Mucosa of stomach (tissue), 1 donor: ENCODE measurements around the gene CLEC19A.

ENCODE experiments used
- H3K27me3 ChIP-seq: one replicate; pipeline ENCODE4 v1.7.0; 2013; ENCODE audit warnings: mild to moderate bottlenecking, low read length; ENCODE audit not compliant: control insufficient read depth, insufficient read depth
- H3K36me3 ChIP-seq: one replicate; pipeline ENCODE4 v1.7.0; 2013; ENCODE audit warnings: low read length; ENCODE audit not compliant: control insufficient read depth, insufficient read depth
- H3K4me1 ChIP-seq: one replicate; pipeline ENCODE4 v1.7.0; 2013; ENCODE audit warnings: mild to moderate bottlenecking, low read length; ENCODE audit not compliant: control insufficient read depth, insufficient read depth
- H3K4me3 ChIP-seq: one replicate; pipeline ENCODE4 v1.7.0; 2013; ENCODE audit warnings: low read length
- H3K9ac ChIP-seq: one replicate; pipeline ENCODE4 v1.7.0; 2013; ENCODE audit warnings: mild to moderate bottlenecking, low read length, moderate library complexity
- H3K9me3 ChIP-seq: one replicate; pipeline ENCODE4 v1.7.0; 2013; ENCODE audit warnings: mild to moderate bottlenecking, low read length, moderate library complexity; ENCODE audit not compliant: control insufficient read depth
- donor health status: Pancreatic carcinoma.

CLEC19A gene

DNA sequence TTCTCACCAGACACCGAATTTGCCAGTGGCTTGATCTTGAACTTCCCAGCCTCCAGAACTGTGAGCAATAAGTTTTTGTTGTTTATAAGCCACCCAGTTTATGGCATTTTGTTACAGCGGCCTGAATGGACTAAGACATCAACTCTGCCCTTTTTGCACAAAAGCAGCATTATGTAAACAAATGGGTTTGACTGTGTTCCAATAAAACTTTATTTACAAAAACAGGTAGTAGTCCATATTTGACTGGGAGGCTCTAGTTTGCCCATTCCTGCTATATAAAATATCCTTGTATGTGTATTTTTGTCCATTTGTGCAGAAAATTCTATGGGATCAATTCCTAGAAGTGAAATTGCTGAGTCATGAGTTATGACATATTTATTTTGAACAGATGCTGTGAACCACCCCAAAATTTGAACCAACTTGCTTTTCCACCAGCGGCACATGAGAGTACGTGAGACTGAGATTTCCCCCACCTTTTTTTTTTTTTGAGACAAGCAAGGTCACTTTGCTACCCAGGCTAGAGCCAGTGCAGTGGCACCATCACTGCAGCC, 21.3 kb upstream of the CLEC19A start:
- Histone ChIP-seq H3K4me3 (no peak overlapping the region), H3K4me1 (no peaks in the 10 kb centered on the region), H3K9ac (no peak overlapping the region), H3K36me3 (no peaks in the 10 kb centered on the region), H3K27me3 (no peaks in the 10 kb centered on the region), H3K9me3 (no peaks in the 10 kb centered on the region)

- H3K9me3 ChIP-seq: no peaks in the 10 kb centered on the region
- H3K36me3 ChIP-seq: no peaks in the 10 kb centered on the region
- H3K4me1 ChIP-seq: no peaks in the 10 kb centered on the region
- no peak overlapping the region for H3K9ac ChIP-seq
- H3K4me3 ChIP-seq: no peak overlapping the region
- H3K27me3 ChIP-seq: no peaks in the 10 kb centered on the region
Measured at GRCh38 chr16:19265380-19265930, 20.1 kb upstream of the CLEC19A start.

- Histone ChIP-seq H3K4me3 (no peak overlapping the region), H3K4me1 (no peaks in the 10 kb centered on the region), H3K36me3 (no peaks in the 10 kb centered on the region), H3K9ac (no peak overlapping the region), H3K27me3 (no peaks in the 10 kb centered on the region), H3K9me3 (no peaks in the 10 kb centered on the region)
Measured at GRCh38 chr16:19266774-19267173, 18.8 kb upstream of the CLEC19A start.

DNA sequence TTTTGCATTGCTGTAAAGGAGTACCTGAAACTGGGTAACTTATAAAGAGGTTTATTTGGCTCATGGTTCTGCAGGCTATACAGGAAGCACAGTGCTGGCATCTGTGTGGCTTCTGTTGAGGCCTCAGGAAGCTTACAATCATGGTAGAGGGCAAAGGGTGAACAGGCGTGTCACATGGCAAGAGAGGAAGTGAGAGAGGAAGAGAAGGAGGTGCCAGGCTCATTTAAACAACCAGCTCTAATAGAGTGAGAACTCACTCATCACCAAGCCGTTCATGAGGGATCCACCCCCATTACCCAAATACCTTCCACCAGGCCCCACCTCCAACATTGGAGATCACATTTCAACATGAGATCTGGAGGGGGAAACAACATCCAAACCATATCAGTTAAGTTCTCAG, 16.4 kb upstream of the CLEC19A start:
- H3K36me3 ChIP-seq: no peaks in the 10 kb centered on the region
- H3K9ac ChIP-seq: no peak overlapping the region
- no peaks in the 10 kb centered on the region for H3K4me1 ChIP-seq
- no peaks in the 10 kb centered on the region for H3K27me3 ChIP-seq
- no peaks in the 10 kb centered on the region for H3K9me3 ChIP-seq
- no peak overlapping the region for H3K4me3 ChIP-seq

GRCh38 chr16:19274165-19274797, 11.2 kb upstream of the CLEC19A start:
- Histone ChIP-seq H3K4me3 (no peak overlapping the region), H3K27me3 (no peaks in the 10 kb centered on the region), H3K36me3 (no peaks in the 10 kb centered on the region), H3K9ac (no peak overlapping the region), H3K4me1 (no peaks in the 10 kb centered on the region), H3K9me3 (no peaks in the 10 kb centered on the region)

DNA sequence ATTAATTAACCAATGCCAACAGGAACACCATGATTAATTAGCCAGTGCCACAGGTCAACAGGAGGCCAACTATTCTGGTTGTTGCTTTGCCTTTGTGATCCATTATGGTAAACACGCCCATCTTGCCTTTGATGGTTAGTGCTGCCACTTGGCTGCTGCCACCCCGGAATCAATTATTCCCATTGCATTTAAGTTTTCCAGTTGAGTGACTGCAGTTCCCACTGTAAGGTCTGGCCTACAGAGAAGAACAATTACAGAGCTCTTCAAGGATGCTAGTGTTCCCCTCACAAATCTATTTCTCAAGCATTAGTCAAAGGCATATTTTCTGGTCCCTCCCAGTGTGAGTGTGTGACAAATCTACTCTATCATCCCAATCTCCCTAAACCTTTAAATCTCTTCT, 7.1 kb upstream of the CLEC19A start:
- no peaks in the 10 kb centered on the region for H3K9me3 ChIP-seq
- no peak overlapping the region for H3K9ac ChIP-seq

DNA sequence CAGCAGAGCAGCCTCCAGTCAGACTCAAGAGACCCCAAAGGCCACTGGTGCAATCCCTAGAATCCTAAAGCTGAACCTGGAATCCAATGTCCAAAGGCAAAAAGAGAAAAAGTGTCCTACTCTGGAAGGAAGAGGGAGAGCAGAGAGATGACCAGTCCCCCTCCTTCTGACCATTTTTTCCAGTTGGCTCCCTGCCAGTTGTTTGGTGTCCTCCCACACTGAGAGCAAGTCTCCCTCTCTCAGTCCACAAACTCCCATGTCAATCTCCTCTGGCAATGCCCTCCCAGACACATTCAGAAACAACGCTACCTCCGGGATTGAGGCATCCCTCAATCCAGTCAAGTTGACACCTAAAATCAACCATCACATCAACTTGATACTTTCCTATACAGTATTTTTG, 4.3 kb upstream of the CLEC19A start:
- H3K27me3 ChIP-seq: no peaks in the 10 kb centered on the region
- H3K4me3 ChIP-seq: no peak overlapping the region
- H3K9me3 ChIP-seq: no peaks in the 10 kb centered on the region
- no peak overlapping the region for H3K9ac ChIP-seq
- no peaks in the 10 kb centered on the region for H3K36me3 ChIP-seq
- H3K4me1 ChIP-seq: no peaks in the 10 kb centered on the region

More for the DNA sequence above, 7.1 kb upstream of the CLEC19A start:
- H3K4me3 ChIP-seq: no peak overlapping the region
- no peaks in the 10 kb centered on the region for H3K4me1 ChIP-seq
- H3K27me3 ChIP-seq: no peaks in the 10 kb centered on the region
- H3K36me3 ChIP-seq: no peaks in the 10 kb centered on the region

- Histone ChIP-seq H3K4me3 (no peak overlapping the region), H3K36me3 (no peaks in the 10 kb centered on the region), H3K4me1 (no peaks in the 10 kb centered on the region), H3K9me3 (no peaks in the 10 kb centered on the region), H3K9ac (no peak overlapping the region), H3K27me3 (no peaks in the 10 kb centered on the region)
Measured at GRCh38 chr16:19282101-19282500, 3.4 kb upstream of the CLEC19A start.

DNA sequence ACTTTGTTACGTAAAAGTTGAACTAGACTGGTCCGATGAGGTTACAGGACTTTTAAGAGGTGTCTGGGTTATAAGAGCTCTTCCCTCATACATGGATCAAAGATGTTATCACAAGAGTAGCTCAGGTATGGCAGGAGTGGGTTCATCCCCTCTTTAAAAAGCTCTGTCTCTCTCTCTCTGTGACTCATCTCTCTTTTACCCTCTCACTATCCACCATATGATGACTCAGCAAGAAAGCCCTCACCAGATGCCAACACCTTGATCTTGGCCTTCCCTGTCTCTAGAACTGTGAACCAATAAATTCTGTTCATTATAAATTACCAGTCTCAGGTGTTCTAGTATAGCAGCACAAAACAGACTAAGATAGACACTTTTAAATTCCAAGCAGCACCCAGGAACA, 1.9 kb upstream of the CLEC19A start:
- H3K4me1 ChIP-seq: no peaks in the 10 kb centered on the region
- no peak overlapping the region for H3K9ac ChIP-seq
- no peaks in the 10 kb centered on the region for H3K36me3 ChIP-seq
- H3K27me3 ChIP-seq: no peaks in the 10 kb centered on the region
- H3K9me3 ChIP-seq: no peaks in the 10 kb centered on the region
- no peak overlapping the region for H3K4me3 ChIP-seq

GRCh38 chr16:19284207-19284606, 1.3 kb upstream of the CLEC19A start:
- no peak overlapping the region for H3K9ac ChIP-seq
- no peaks in the 10 kb centered on the region for H3K27me3 ChIP-seq
- no peaks in the 10 kb centered on the region for H3K36me3 ChIP-seq
- H3K9me3 ChIP-seq: no peaks in the 10 kb centered on the region
- H3K4me1 ChIP-seq: no peaks in the 10 kb centered on the region
- H3K4me3 ChIP-seq: no peak overlapping the region

- H3K9me3 ChIP-seq: no peaks in the 10 kb centered on the region
- no peak overlapping the region for H3K9ac ChIP-seq
- no peaks in the 10 kb centered on the region for H3K4me1 ChIP-seq
- no peaks in the 10 kb centered on the region for H3K27me3 ChIP-seq
- H3K36me3 ChIP-seq: no peaks in the 10 kb centered on the region
- no peak overlapping the region for H3K4me3 ChIP-seq
Measured at GRCh38 chr16:19286827-19287226, 1.3 kb downstream of the CLEC19A start.

- H3K4me1 ChIP-seq: no peaks in the 10 kb centered on the region
Measured at GRCh38 chr16:19287241-19287640, 1.7 kb downstream of the CLEC19A start.

More at GRCh38 chr16:19287241-19287640, 1.7 kb downstream of the CLEC19A start:
- Histone ChIP-seq H3K9ac (no peak overlapping the region), H3K4me3 (no peak overlapping the region), H3K27me3 (no peaks in the 10 kb centered on the region), H3K9me3 (no peaks in the 10 kb centered on the region), H3K36me3 (no peaks in the 10 kb centered on the region)
